Osteoblast (primary cell): ENCODE results near the gene BRIX1. TPM values are rescaled to one million over a fixed set of nuclear protein-coding genes. Genes with fewer than 3 reads are reported as not detected.

Source experiments
- DNase-seq: peaks from one replicate; pipeline ENCODE4 v3.0.0; 2011; ENCODE audit warnings: low spot score, mixed read lengths; ENCODE audit not compliant: insufficient read length; ENCODE audit errors: missing footprints
- H2AFZ ChIP-seq: 2 replicates; pipeline ENCODE4 v1.6.0; 2011; ENCODE audit warnings: mild to moderate bottlenecking, low read length
- H3K27ac ChIP-seq: 2 replicates; pipeline ENCODE4 v1.5.1; 2011; ENCODE audit warnings: mild to moderate bottlenecking, low read depth, low read length, moderate library complexity
- H3K27me3 ChIP-seq: 2 replicates; pipeline ENCODE4 v1.6.0; 2012; ENCODE audit warnings: mild to moderate bottlenecking, control low read depth, inconsistent platforms, low read length, moderate library complexity; ENCODE audit not compliant: insufficient read depth
- H3K36me3 ChIP-seq: 2 replicates; pipeline ENCODE4 v1.5.1; 2011; ENCODE audit warnings: mild to moderate bottlenecking, low read length, control low read depth, moderate library complexity; ENCODE audit not compliant: insufficient read depth
- H3K4me1 ChIP-seq: 2 replicates; pipeline ENCODE4 v1.5.1; 2011; ENCODE audit warnings: mild to moderate bottlenecking, low read length, control low read depth, moderate library complexity; ENCODE audit not compliant: insufficient read depth
- H3K4me2 ChIP-seq: 2 replicates; pipeline ENCODE4 v1.6.0; 2011; ENCODE audit warnings: mild to moderate bottlenecking, low read length; ENCODE audit not compliant: insufficient read depth
- H3K4me3 ChIP-seq: fragments of 200-600 bp; sonication (generic); 3 replicates; pipeline ENCODE4 v1.5.1; 2012; ENCODE audit warnings: mild to moderate bottlenecking, low read length, inconsistent platforms; ENCODE audit not compliant: insufficient read depth
- H3K79me2 ChIP-seq: 2 replicates; pipeline ENCODE4 v1.6.0; 2012; ENCODE audit warnings: mild to moderate bottlenecking, low read length, control low read depth, inconsistent platforms; ENCODE audit not compliant: insufficient read depth
- H3K9me3 ChIP-seq: 2 replicates; pipeline ENCODE4 v1.5.1; 2011; ENCODE audit warnings: low read depth, low read length, control low read depth
- H4K20me1 ChIP-seq: 2 replicates; pipeline ENCODE4 v1.6.0; 2012; ENCODE audit warnings: mild to moderate bottlenecking, low read length, control low read depth; ENCODE audit not compliant: insufficient read depth
- CTCF ChIP-seq: IDR thresholded peaks from 2 replicates; pipeline ENCODE4 v1.5.1; 2011; ENCODE audit warnings: mild to moderate bottlenecking, low read depth, low read length, moderate library complexity; ENCODE audit errors: extremely low read depth
- total RNA-seq: library from RNA; depleted of rRNA; stranded (reverse); fragments of >200 nt; gene quantifications from 2 replicates; pipeline ENCODE4 v1.2.3, GENCODE V29; 2012

BRIX1 gene
- total RNA-seq, 1 donor, result 59.7 TPM

GRCh38 chr5:34913072-34913471, 2.4 kb upstream of the BRIX1 start:
- Histone ChIP-seq H3K36me3 (peaks cover 35% of the 10 kb centered on the region), H3K9me3 (no peaks in the 10 kb centered on the region), H3K4me1 (peaks cover 29% of the 10 kb centered on the region), H3K4me2 (peak overlapping the region; percentile 98), H3K79me2 (peaks cover 50% of the 10 kb centered on the region), H2AFZ (no peak overlapping the region), H3K27ac (peak overlapping the region; percentile 82), H3K4me3 (no peak overlapping the region), H3K27me3 (no peaks in the 10 kb centered on the region), H4K20me1 (peaks cover 5% of the 10 kb centered on the region)
- TF ChIP-seq CTCF, result no peak
- no peak for DNase-seq

GRCh38 chr5:34914671-34915138, 806 bp upstream of the BRIX1 start:
- Histone ChIP-seq H3K4me1 (peaks cover 29% of the 10 kb centered on the region), H3K27me3 (no peaks in the 10 kb centered on the region), H3K4me3 (peak overlapping the region; percentile 96), H3K9me3 (no peaks in the 10 kb centered on the region), H4K20me1 (peaks cover 5% of the 10 kb centered on the region), H3K36me3 (peaks cover 27% of the 10 kb centered on the region), H3K79me2 (peaks cover 65% of the 10 kb centered on the region), H3K27ac (peak overlapping the region; percentile 82), H3K4me2 (peak overlapping the region; percentile 98), H2AFZ (peak overlapping the region; percentile 95)
- DNase-seq, result peak; percentile 55
- no peak for TF ChIP-seq CTCF

- no peak for DNase-seq
- H3K79me2 ChIP-seq, result peaks cover 74% of the 10 kb centered on the region
Observed at GRCh38 chr5:34915856-34916192, 313 bp downstream of the BRIX1 start.

GRCh38 chr5:34916518-34916917, 1.0 kb downstream of the BRIX1 start:
- TF ChIP-seq CTCF, result no peak

More at GRCh38 chr5:34915856-34916192, 313 bp downstream of the BRIX1 start:
- TF ChIP-seq CTCF, result no peak
- H2AFZ ChIP-seq, result peak overlapping the region; percentile 96
- peak overlapping the region; percentile 96 for H3K4me3 ChIP-seq
- H3K27me3 ChIP-seq, result no peaks in the 10 kb centered on the region
- H4K20me1 ChIP-seq, result peaks cover 5% of the 10 kb centered on the region
- peak overlapping the region; percentile 93 for H3K4me2 ChIP-seq
- peaks cover 31% of the 10 kb centered on the region for H3K36me3 ChIP-seq
- H3K27ac ChIP-seq, result peak overlapping the region; percentile 82
- H3K4me1 ChIP-seq, result peaks cover 29% of the 10 kb centered on the region
- H3K9me3 ChIP-seq, result no peaks in the 10 kb centered on the region

More at GRCh38 chr5:34916518-34916917, 1.0 kb downstream of the BRIX1 start:
- DNase-seq, result no peak
- H2AFZ ChIP-seq, result no peak overlapping the region
- peaks cover 5% of the 10 kb centered on the region for H4K20me1 ChIP-seq
- H3K27me3 ChIP-seq, result no peaks in the 10 kb centered on the region
- H3K36me3 ChIP-seq, result peaks cover 26% of the 10 kb centered on the region
- no peaks in the 10 kb centered on the region for H3K9me3 ChIP-seq
- H3K79me2 ChIP-seq, result peaks cover 70% of the 10 kb centered on the region
- peak overlapping the region; percentile 82 for H3K27ac ChIP-seq
- H3K4me2 ChIP-seq, result peak overlapping the region; percentile 93
- H3K4me1 ChIP-seq, result peaks cover 29% of the 10 kb centered on the region
- H3K4me3 ChIP-seq, result peak overlapping the region; percentile 96
